GM23248 (cell line): ENCODE measurements around the gene MINDY3. TPM values are rescaled to one million over a fixed set of nuclear protein-coding genes. Genes with fewer than 3 reads are reported as not detected.

Source experiments
- DNase-seq: peaks from one replicate; pipeline ENCODE4 v3.0.0-alpha.2; 2015
- H2AFZ ChIP-seq: fragments of 200-600 bp; sonication (generic); 2 replicates; pipeline ENCODE4 v1.6.1; 2016; ENCODE audit warnings: antibody characterized with exemption
- H3F3A ChIP-seq: fragments of 200-600 bp; sonication (generic); 2 replicates; pipeline ENCODE4 v1.6.1; 2016; ENCODE audit warnings: mild to moderate bottlenecking, antibody characterized with exemption, mixed run types; ENCODE audit not compliant: insufficient read depth
- H3K27ac ChIP-seq: fragments of 200-600 bp; sonication (generic); 2 replicates; pipeline ENCODE4 v1.5.1; 2016; ENCODE audit warnings: mild to moderate bottlenecking
- H3K27me3 ChIP-seq: fragments of 200-600 bp; sonication (generic); replicated peaks from 2 replicates; pipeline ENCODE4 v1.6.1; 2016; ENCODE audit warnings: mild to moderate bottlenecking; ENCODE audit not compliant: insufficient read depth
- H3K36me3 ChIP-seq: fragments of 200-600 bp; sonication (generic); 2 replicates; pipeline ENCODE4 v1.6.1; 2016; ENCODE audit warnings: low read depth, mild to moderate bottlenecking
- H3K4me1 ChIP-seq: fragments of 200-600 bp; sonication (generic); 2 replicates; pipeline ENCODE4 v1.6.1; 2016; ENCODE audit warnings: mild to moderate bottlenecking; ENCODE audit not compliant: insufficient read depth
- H3K4me2 ChIP-seq: fragments of 200-600 bp; sonication (generic); one replicate; pipeline ENCODE4 v1.6.1; 2016; ENCODE audit warnings: mild to moderate bottlenecking; ENCODE audit not compliant: unreplicated experiment
- H3K4me3 ChIP-seq: fragments of 200-600 bp; sonication (generic); 2 replicates; pipeline ENCODE4 v1.5.1; 2016; ENCODE audit warnings: mild to moderate bottlenecking
- H3K79me2 ChIP-seq: fragments of 200-600 bp; sonication (generic); 2 replicates; pipeline ENCODE4 v1.6.1; 2016; ENCODE audit warnings: mild to moderate bottlenecking; ENCODE audit not compliant: insufficient read depth
- H3K9ac ChIP-seq: fragments of 200-600 bp; sonication (generic); 2 replicates; pipeline ENCODE4 v1.6.1; 2016; ENCODE audit warnings: mild to moderate bottlenecking
- H3K9me2 ChIP-seq: fragments of 200-600 bp; sonication (generic); 2 replicates; pipeline ENCODE4 v1.6.1; 2016; ENCODE audit warnings: mixed run types, mild to moderate bottlenecking, moderate library complexity; ENCODE audit not compliant: insufficient read depth
- H3K9me3 ChIP-seq: fragments of 200-600 bp; sonication (generic); one replicate; pipeline ENCODE4 v1.6.1; 2017; ENCODE audit warnings: low read depth
- H4K20me1 ChIP-seq: fragments of 200-600 bp; sonication (generic); 2 replicates; pipeline ENCODE4 v1.6.0; 2016; ENCODE audit not compliant: insufficient read depth
- EZH2 ChIP-seq: fragments of 200-600 bp; sonication (generic); IDR thresholded peaks from 2 replicates; pipeline ENCODE4 v1.6.1; 2018; ENCODE audit warnings: antibody characterized with exemption, mild to moderate bottlenecking; ENCODE audit not compliant: insufficient read depth, poor library complexity, severe bottlenecking
- EZH2phosphoT487 ChIP-seq: fragments of 200-600 bp; sonication (generic); IDR thresholded peaks from 2 replicates; pipeline ENCODE4 v1.6.1; 2018; ENCODE audit warnings: antibody characterized with exemption, moderate library complexity, mild to moderate bottlenecking, low read depth; ENCODE audit not compliant: insufficient read depth
- WGBS, 2 experiments: methylation state at CpG; one replicate each; pipeline ENCODE4 v1.1.6; 2015 to 2017; ENCODE audit warnings: low lambda C conversion rate in 2 of 2, low coverage in 1 of 2; ENCODE audit errors: missing lambda C conversion rate in 2 of 2; 5-methylcytosine and 5-hydroxymethylcytosine counted together
- in situ Hi-C: fragments of 300-500 bp; cut with MboI; formaldehyde crosslinking; loops from 2 replicates; pipeline ENCODE4 v1.15.0; 2020
- polyA plus RNA-seq: library from polyadenylated mRNA; unstranded; fragments of >200 nt; fragmentation: Nextera tagmentation; extraction: Ambion mirVana; gene quantifications from 2 replicates; pipeline ENCODE4 v1.2.1, GENCODE V29; 2016
- total RNA-seq: library from RNA; depleted of rRNA; stranded (reverse); fragments of >200 nt; shearing (Covaris generic); gene quantifications from 2 replicates; pipeline ENCODE4 v1.2.3, GENCODE V29; 2014

The MINDY3 gene
- total and polyA plus RNA-seq, 2 experiments from 2014 or later = 37.2 to 43.1 TPM

- Histone ChIP-seq H3K4me1 (peaks cover 13% of the 10 kb centered on the region), H2AFZ (no peak overlapping the region), H3F3A (no peaks in the 10 kb centered on the region), H3K9me2 (no peaks in the 10 kb centered on the region), H3K4me3 (no peak overlapping the region), H3K4me2 (no peak overlapping the region), H4K20me1 (no peaks in the 10 kb centered on the region), H3K9ac (no peak overlapping the region), H3K36me3 (no peaks in the 10 kb centered on the region), H3K79me2 (peaks cover 18% of the 10 kb centered on the region), H3K27ac (no peak overlapping the region), H3K9me3 (no peaks in the 10 kb centered on the region), H3K27me3 (peaks cover 15% of the 10 kb centered on the region; the same call in 1 of the 2 replicates)
- TF ChIP-seq EZH2phosphoT487 (no peak), EZH2 (no peak)
- DNase-seq = no peak
- 86 to 93% methylated on average over 1 of the region's 1 CpG for WGBS, 2 experiments
- in situ Hi-C loops = no loop called here
Observed at GRCh38 chr10:15863323-15863722, 3.0 kb upstream of the MINDY3 start.

GRCh38 chr10:15860692-15861201 lies 440 bp upstream of the MINDY3 start:
- Histone ChIP-seq H3K4me1 (peaks cover 33% of the 10 kb centered on the region), H3K4me2 (peak overlapping the region; percentile 88), H3K36me3 (no peaks in the 10 kb centered on the region), H3K27ac (peak overlapping the region; percentile 63; the same call in 1 of the 2 replicates), H3K27me3 (peaks cover under 1% of the 10 kb centered on the region; the same call in 1 of the 2 replicates), H3K9me3 (no peaks in the 10 kb centered on the region), H3K9ac (peak overlapping the region; percentile 80), H3F3A (no peaks in the 10 kb centered on the region), H2AFZ (peak overlapping the region; percentile 99), H3K4me3 (peak overlapping the region; percentile 97), H3K9me2 (no peaks in the 10 kb centered on the region), H4K20me1 (no peaks in the 10 kb centered on the region), H3K79me2 (peaks cover 44% of the 10 kb centered on the region)
- in situ Hi-C loops = no loop called here
- DNase-seq = no peak
- TF ChIP-seq EZH2phosphoT487 (no peak), EZH2 (no peak)
- 19 to 22% methylated on average over 8 of the region's 8 CpGs for WGBS, 2 experiments

DNA sequence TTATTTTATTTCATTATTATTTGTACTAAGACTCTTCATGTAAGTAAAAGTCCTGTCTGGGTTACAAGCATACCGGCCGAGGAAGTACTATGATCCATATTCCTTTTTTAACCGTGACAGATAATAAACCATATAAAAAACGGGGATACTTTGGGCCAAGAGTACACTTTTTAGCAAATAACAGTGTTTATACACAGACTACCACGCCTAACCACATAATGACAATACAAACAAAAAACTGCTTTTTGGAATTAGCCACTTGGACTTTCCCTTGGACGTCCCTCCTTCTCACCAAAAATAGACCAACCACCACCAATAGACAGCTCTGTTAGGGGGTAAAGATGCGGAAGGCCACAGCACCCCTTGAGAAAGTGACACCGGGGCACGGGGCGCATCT lies 800 bp downstream of the MINDY3 start:
- H3K9me3 ChIP-seq = no peaks in the 10 kb centered on the region
- 6 to 8% methylated on average over 10 of the region's 10 CpGs for WGBS, 2 experiments
- H4K20me1 ChIP-seq = no peaks in the 10 kb centered on the region
- peak overlapping the region; percentile 63; the same call in 1 of the 2 replicates for H3K27ac ChIP-seq
- no peak for DNase-seq
- peak overlapping the region; percentile 97 for H3K4me3 ChIP-seq
- H3K27me3 ChIP-seq = no peaks in the 10 kb centered on the region
- no peaks in the 10 kb centered on the region for H3K36me3 ChIP-seq
- peak overlapping the region; percentile 88 for H3K4me2 ChIP-seq
- no peaks in the 10 kb centered on the region for H3F3A ChIP-seq
- in situ Hi-C loops = no loop called here
- TF ChIP-seq EZH2 (no peak), EZH2phosphoT487 (no peak)
- H3K9ac ChIP-seq = peak overlapping the region; percentile 80
- no peaks in the 10 kb centered on the region for H3K9me2 ChIP-seq
- peaks cover 56% of the 10 kb centered on the region for H3K79me2 ChIP-seq
- H2AFZ ChIP-seq = peak overlapping the region; percentile 99
- H3K4me1 ChIP-seq = peaks cover 33% of the 10 kb centered on the region

GRCh38 chr10:15858861-15859281 lies 1.4 kb downstream of the MINDY3 start:
- 0 out of 2 replicates have a peak, but pooled peaks cover 5% of the 10 kb centered on the region for H4K20me1 ChIP-seq
- WGBS, 2 experiments = 78 to 80% methylated on average over 7 of the region's 7 CpGs
- DNase-seq = no peak
- TF ChIP-seq EZH2 (no peak), EZH2phosphoT487 (no peak)
- in situ Hi-C loops = no loop called here
- H3K79me2 ChIP-seq = peaks cover 62% of the 10 kb centered on the region
- peak overlapping the region; percentile 80 for H3K9ac ChIP-seq
- H3K27ac ChIP-seq = no peak overlapping the region
- H3K4me3 ChIP-seq = peak overlapping the region; percentile 97
- H3K9me2 ChIP-seq = no peaks in the 10 kb centered on the region
- H3F3A ChIP-seq = no peaks in the 10 kb centered on the region
- H3K4me2 ChIP-seq = peak overlapping the region; percentile 88
- no peaks in the 10 kb centered on the region for H3K27me3 ChIP-seq
- no peaks in the 10 kb centered on the region for H3K9me3 ChIP-seq
- H2AFZ ChIP-seq = no peak overlapping the region
- H3K4me1 ChIP-seq = peaks cover 33% of the 10 kb centered on the region
- H3K36me3 ChIP-seq = no peaks in the 10 kb centered on the region
